HCT116 (cell line): ENCODE results near the gene SASS6.

Experiments
- CEBPB ChIP-seq: IDR thresholded peaks from 2 replicates; pipeline ENCODE4 v1.6.1; 2012; ENCODE audit warnings: low read depth
- ELF1 ChIP-seq: IDR thresholded peaks from 2 replicates; pipeline ENCODE4 v1.6.1; 2012; ENCODE audit warnings: low read depth, borderline replicate concordance
- EZH2 ChIP-seq: fragments of 200-600 bp; sonication (generic); IDR thresholded peaks from 2 replicates; pipeline ENCODE4 v1.6.1; 2017; ENCODE audit warnings: antibody characterized with exemption, mixed run types
- EZH2phosphoT487 ChIP-seq: fragments of 200-600 bp; IDR thresholded peaks from 2 replicates; pipeline ENCODE4 v1.6.1; 2018; ENCODE audit warnings: antibody characterized with exemption, borderline replicate concordance
- POLR2AphosphoS5 ChIP-seq: IDR thresholded peaks from 2 replicates; pipeline ENCODE4 v1.6.1; 2011; ENCODE audit warnings: mild to moderate bottlenecking, low read depth, low read length, moderate library complexity
- SIN3A ChIP-seq: IDR thresholded peaks from 2 replicates; pipeline ENCODE4 v1.6.1; 2012; ENCODE audit warnings: low read depth
- ZFX ChIP-seq: fragments of 450-650 bp; IDR thresholded peaks from 2 replicates; pipeline ENCODE4 v1.6.1; 2017
- TF ChIP-seq, protein P1 (sequence below), 3 experiments: fragments of 200-600 bp in 1 of 3; sonication (generic) in 1 of 3; IDR thresholded peaks in 2 of 3; conservative IDR thresholded peaks in 1 of 3; 2 replicates each; pipeline ENCODE4 v1.5.1; 2012 to 2017; ENCODE audit warnings: low read depth in 2 of 3, low read length in 2 of 3, antibody characterized with exemption in 1 of 3, borderline replicate concordance in 1 of 3, control low read depth in 1 of 3, mild to moderate bottlenecking in 1 of 3, mixed read lengths in 1 of 3, mixed run types in 1 of 3, moderate library complexity in 1 of 3; ENCODE audit not compliant: insufficient read depth in 1 of 3
- TF ChIP-seq, protein P2 (sequence below): IDR thresholded peaks from 2 replicates; pipeline ENCODE4 v1.6.1; 2012

DNA sequence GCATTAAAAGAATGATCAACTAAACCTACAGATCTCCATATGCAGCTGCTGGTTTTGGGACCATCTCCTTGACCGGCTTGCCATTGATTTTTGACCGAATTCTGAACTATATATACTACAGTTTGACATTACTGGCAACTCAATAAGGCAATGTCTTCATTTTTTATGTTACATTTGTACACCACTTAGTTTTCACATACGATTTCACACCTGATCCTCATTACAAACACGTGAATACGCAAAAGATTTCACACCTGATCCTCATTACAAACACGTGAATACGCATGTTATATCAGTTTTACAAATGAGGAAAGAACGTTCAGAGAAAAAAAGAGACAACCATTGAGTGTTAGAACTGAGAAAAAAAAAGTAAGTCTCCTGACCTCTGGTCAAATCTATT lies 1.1 kb downstream of the SASS6 start:
- TF ChIP-seq, protein P1, sequence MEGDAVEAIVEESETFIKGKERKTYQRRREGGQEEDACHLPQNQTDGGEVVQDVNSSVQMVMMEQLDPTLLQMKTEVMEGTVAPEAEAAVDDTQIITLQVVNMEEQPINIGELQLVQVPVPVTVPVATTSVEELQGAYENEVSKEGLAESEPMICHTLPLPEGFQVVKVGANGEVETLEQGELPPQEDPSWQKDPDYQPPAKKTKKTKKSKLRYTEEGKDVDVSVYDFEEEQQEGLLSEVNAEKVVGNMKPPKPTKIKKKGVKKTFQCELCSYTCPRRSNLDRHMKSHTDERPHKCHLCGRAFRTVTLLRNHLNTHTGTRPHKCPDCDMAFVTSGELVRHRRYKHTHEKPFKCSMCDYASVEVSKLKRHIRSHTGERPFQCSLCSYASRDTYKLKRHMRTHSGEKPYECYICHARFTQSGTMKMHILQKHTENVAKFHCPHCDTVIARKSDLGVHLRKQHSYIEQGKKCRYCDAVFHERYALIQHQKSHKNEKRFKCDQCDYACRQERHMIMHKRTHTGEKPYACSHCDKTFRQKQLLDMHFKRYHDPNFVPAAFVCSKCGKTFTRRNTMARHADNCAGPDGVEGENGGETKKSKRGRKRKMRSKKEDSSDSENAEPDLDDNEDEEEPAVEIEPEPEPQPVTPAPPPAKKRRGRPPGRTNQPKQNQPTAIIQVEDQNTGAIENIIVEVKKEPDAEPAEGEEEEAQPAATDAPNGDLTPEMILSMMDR (IDR thresholded peaks at IDR 0.05 in 2 of 3, conservative IDR thresholded peaks at IDR 0.05 in 1 of 3; ENCODE audit: borderline replicate concordance in 1 of 3, insufficient read depth in 1 of 3, low read depth in 2 of 3, low read length in 2 of 3), result no peak
- TF ChIP-seq EZH2phosphoT487, result no peak
- TF ChIP-seq CEBPB, result no peak
- TF ChIP-seq POLR2AphosphoS5, result no peak
- TF ChIP-seq SIN3A, result no peak
- no peak for TF ChIP-seq ZFX
- TF ChIP-seq, protein P2, sequence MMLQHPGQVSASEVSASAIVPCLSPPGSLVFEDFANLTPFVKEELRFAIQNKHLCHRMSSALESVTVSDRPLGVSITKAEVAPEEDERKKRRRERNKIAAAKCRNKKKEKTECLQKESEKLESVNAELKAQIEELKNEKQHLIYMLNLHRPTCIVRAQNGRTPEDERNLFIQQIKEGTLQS, result no peak
- no peak for TF ChIP-seq ELF1
- no peak for TF ChIP-seq EZH2
